Astrocyte (in vitro differentiated cells and primary cell): ENCODE measurements around the gene PEX3. TPM values are rescaled to one million over a fixed set of nuclear protein-coding genes. Genes with fewer than 3 reads are reported as not detected.

ENCODE experiments used
- DNase-seq: peaks from one replicate; pipeline ENCODE4 v3.0.0-alpha.2; 2010; ENCODE audit warnings: low read depth
- FAIRE-seq: peaks from 2 replicates; lab custom pipeline; 2011; peaks lifted over from hg19 to GRCh38; lab: Jason Lieb, UNC
- H2AFZ ChIP-seq: 2 replicates; pipeline ENCODE4 v1.6.0; 2012; ENCODE audit warnings: low read depth, low read length, inconsistent platforms
- H3K27ac ChIP-seq: 2 replicates; pipeline ENCODE4 v1.5.1; 2011; ENCODE audit warnings: low read depth, low read length, inconsistent platforms
- H3K27me3 ChIP-seq: 2 replicates; pipeline ENCODE4 v1.6.0; 2011; ENCODE audit warnings: low read length, inconsistent platforms; ENCODE audit not compliant: insufficient read depth
- H3K36me3 ChIP-seq: 2 replicates; pipeline ENCODE4 v1.5.1; 2011; ENCODE audit warnings: low read length, inconsistent platforms; ENCODE audit not compliant: insufficient read depth
- H3K4me1 ChIP-seq: 2 replicates; pipeline ENCODE4 v1.5.1; 2011; ENCODE audit warnings: low read length, inconsistent platforms; ENCODE audit not compliant: insufficient read depth
- H3K4me2 ChIP-seq: 2 replicates; pipeline ENCODE4 v1.6.0; 2012; ENCODE audit warnings: low read length, inconsistent platforms
- H3K4me3 ChIP-seq: 2 replicates; pipeline ENCODE4 v1.5.1; 2011; ENCODE audit warnings: low read depth, mild to moderate bottlenecking, low read length, inconsistent platforms; ENCODE audit not compliant: insufficient read depth
- H3K79me2 ChIP-seq: 2 replicates; pipeline ENCODE4 v1.6.0; 2012; ENCODE audit warnings: mild to moderate bottlenecking, low read length, inconsistent platforms; ENCODE audit not compliant: insufficient read depth
- H3K9ac ChIP-seq: 2 replicates; pipeline ENCODE4 v1.6.0; 2012; ENCODE audit warnings: mild to moderate bottlenecking, low read length, inconsistent platforms
- H3K9me3 ChIP-seq: 2 replicates; pipeline ENCODE4 v1.5.1; 2012; ENCODE audit warnings: low read depth, mild to moderate bottlenecking, low read length, inconsistent platforms; ENCODE audit not compliant: insufficient read depth
- H4K20me1 ChIP-seq: 2 replicates; pipeline ENCODE4 v1.6.0; 2012; ENCODE audit warnings: low read length, inconsistent platforms; ENCODE audit not compliant: insufficient read depth
- H3K27ac Mint-ChIP-seq: one replicate; pipeline ENCODE4 v1.8.0; 2021; ENCODE audit warnings: mild to moderate bottlenecking, mixed read lengths; ENCODE audit not compliant: unreplicated experiment
- H3K27me3 Mint-ChIP-seq: one replicate; pipeline ENCODE4 v1.8.0; 2021; ENCODE audit warnings: low read depth, mixed read lengths; ENCODE audit not compliant: unreplicated experiment
- H3K36me3 Mint-ChIP-seq: one replicate; pipeline ENCODE4 v1.8.0; 2021; ENCODE audit warnings: low read depth, mixed read lengths; ENCODE audit not compliant: unreplicated experiment
- H3K4me1 Mint-ChIP-seq: one replicate; pipeline ENCODE4 v1.8.0; 2021; ENCODE audit warnings: low read depth, mixed read lengths; ENCODE audit not compliant: unreplicated experiment
- H3K4me3 Mint-ChIP-seq: one replicate; pipeline ENCODE4 v1.8.0; 2021; ENCODE audit warnings: mild to moderate bottlenecking, moderate library complexity, mixed read lengths; ENCODE audit not compliant: unreplicated experiment
- H3K9me3 Mint-ChIP-seq: one replicate; pipeline ENCODE4 v1.8.0; 2021; ENCODE audit warnings: mild to moderate bottlenecking, mixed read lengths; ENCODE audit not compliant: unreplicated experiment
- EZH2 ChIP-seq: IDR thresholded peaks from 2 replicates; pipeline ENCODE4 v1.6.1; 2012; ENCODE audit warnings: mild to moderate bottlenecking, low read length, inconsistent platforms; ENCODE audit not compliant: insufficient read depth
- total RNA-seq: library from RNA; stranded (reverse); gene quantifications from 2 replicates; pipeline ENCODE4 v1.2.1, GENCODE V29; 2021
- TF ChIP-seq, protein P1 (sequence below): IDR thresholded peaks from 2 replicates; pipeline ENCODE4 v1.5.1; 2011; ENCODE audit warnings: low read depth, mild to moderate bottlenecking, inconsistent platforms, low read length, moderate library complexity; ENCODE audit not compliant: insufficient read depth

The PEX3 gene
- total RNA-seq, 1 donor from 2014 or later, result 14.2 TPM

DNA sequence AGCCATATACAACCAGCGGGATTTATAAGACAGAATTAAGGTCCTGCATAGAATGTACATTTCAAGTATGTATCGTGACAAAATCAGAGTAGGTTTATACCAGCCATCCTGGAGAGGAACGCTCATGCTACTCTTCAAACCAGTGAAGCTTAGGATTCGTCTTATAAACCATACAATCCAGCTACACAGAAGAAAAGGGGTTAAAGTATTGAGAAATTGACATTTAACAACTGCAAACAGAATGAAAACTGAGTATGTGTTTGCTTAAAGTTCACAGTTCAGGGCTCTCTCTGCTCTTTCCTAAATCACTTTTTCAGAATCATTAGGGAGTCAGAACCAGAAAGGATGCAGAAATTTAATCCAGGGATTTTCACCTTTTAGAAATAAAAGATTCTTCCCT lies 18.0 kb upstream of the PEX3 start:
- H3K9me3 Mint-ChIP-seq, result no peaks in the 10 kb centered on the region
- H2AFZ ChIP-seq, result no peak overlapping the region
- FAIRE-seq (no peak), DNase-seq (no peak)
- no peak for TF ChIP-seq EZH2
- TF ChIP-seq, protein P1, sequence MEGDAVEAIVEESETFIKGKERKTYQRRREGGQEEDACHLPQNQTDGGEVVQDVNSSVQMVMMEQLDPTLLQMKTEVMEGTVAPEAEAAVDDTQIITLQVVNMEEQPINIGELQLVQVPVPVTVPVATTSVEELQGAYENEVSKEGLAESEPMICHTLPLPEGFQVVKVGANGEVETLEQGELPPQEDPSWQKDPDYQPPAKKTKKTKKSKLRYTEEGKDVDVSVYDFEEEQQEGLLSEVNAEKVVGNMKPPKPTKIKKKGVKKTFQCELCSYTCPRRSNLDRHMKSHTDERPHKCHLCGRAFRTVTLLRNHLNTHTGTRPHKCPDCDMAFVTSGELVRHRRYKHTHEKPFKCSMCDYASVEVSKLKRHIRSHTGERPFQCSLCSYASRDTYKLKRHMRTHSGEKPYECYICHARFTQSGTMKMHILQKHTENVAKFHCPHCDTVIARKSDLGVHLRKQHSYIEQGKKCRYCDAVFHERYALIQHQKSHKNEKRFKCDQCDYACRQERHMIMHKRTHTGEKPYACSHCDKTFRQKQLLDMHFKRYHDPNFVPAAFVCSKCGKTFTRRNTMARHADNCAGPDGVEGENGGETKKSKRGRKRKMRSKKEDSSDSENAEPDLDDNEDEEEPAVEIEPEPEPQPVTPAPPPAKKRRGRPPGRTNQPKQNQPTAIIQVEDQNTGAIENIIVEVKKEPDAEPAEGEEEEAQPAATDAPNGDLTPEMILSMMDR, result no peak
- no peak overlapping the region for H3K4me2 ChIP-seq
- no peaks in the 10 kb centered on the region for H3K27me3 Mint-ChIP-seq
- H3K4me3 ChIP-seq, result no peak overlapping the region
- H4K20me1 ChIP-seq, result no peaks in the 10 kb centered on the region
- no peak overlapping the region for H3K27ac ChIP-seq
- H3K79me2 ChIP-seq, result no peaks in the 10 kb centered on the region
- no peaks in the 10 kb centered on the region for H3K4me1 Mint-ChIP-seq
- peaks cover 4% of the 10 kb centered on the region for H3K36me3 ChIP-seq
- no peak overlapping the region for H3K9ac ChIP-seq
- H3K27me3 ChIP-seq, result no peaks in the 10 kb centered on the region
- no peak overlapping the region for H3K27ac Mint-ChIP-seq
- H3K4me3 Mint-ChIP-seq, result no peak overlapping the region
- H3K4me1 ChIP-seq, result no peaks in the 10 kb centered on the region
- H3K36me3 Mint-ChIP-seq, result no peaks in the 10 kb centered on the region
- no peaks in the 10 kb centered on the region for H3K9me3 ChIP-seq

DNA sequence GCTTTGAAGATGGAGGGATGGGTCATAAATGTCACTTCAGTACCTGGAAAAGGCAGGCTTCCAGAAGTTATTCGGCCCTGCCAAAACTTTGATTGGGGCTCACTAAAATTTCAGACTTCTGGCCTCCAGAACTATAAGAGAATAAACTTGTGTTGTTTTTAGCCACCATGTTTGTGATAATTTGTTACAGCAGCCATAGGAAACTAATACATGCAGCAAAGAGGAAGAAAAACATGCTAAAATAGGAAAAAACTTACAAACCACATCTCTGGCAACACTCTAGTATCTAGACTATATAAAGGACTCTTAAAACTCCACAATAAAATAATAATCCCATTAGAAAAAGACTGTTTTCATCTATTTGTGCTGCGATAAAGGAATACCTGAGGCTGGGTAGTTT lies 9.6 kb upstream of the PEX3 start:
- FAIRE-seq, result no peak
- Histone ChIP-seq H3K4me1 (peaks cover 7% of the 10 kb centered on the region), H3K27ac (no peak overlapping the region), H3K9ac (no peak overlapping the region), H3K36me3 (peaks cover 8% of the 10 kb centered on the region), H3K9me3 (no peaks in the 10 kb centered on the region), H3K27me3 (no peaks in the 10 kb centered on the region), H3K79me2 (peaks cover 3% of the 10 kb centered on the region), H3K4me3 (no peak overlapping the region), H4K20me1 (no peaks in the 10 kb centered on the region), H3K4me2 (no peak overlapping the region), H2AFZ (no peak overlapping the region)
- Mint-ChIP-seq H3K27me3 (no peaks in the 10 kb centered on the region), H3K4me1 (no peaks in the 10 kb centered on the region), H3K4me3 (no peak overlapping the region), H3K27ac (no peak overlapping the region), H3K9me3 (no peaks in the 10 kb centered on the region), H3K36me3 (peaks cover 3% of the 10 kb centered on the region)
- TF ChIP-seq, protein P1, result no peak
- TF ChIP-seq EZH2, result no peak
- no peak for DNase-seq

DNA sequence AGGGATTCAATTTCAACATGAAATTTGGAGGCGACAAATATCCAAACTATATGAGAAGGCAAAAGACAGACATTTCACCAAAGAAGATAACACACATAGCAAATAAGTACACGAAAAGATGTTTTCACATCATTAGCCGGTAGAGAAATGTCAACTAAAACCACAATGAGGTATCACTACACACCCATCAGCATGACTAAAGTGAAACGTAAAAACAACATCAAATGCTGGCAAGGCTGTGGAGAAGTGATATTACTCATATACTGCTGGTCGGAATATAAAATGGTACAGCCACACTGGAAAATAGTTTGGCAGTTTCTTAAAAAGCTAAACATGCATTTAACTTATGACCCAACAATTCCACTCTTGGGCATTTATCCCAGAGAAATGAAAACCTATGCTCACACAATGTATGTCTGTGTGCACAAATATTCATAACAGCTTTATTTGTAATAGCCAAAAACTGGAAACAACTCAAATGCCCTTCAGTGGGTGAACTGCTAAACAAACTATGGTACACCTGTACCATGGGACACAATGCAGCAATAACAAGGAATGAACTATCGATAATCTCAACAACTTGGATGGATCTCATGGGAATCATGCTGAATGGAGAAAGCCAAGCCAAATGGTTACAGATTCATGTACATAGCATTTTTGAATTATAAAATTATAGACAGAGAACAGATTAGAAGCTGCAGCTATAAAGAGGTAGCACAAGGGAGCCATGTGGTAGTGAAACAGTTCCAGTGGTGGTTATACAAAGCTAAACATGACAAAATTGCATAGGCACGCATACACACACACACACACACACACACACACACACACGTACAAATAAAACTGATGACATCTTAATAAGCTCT lies 8.7 kb upstream of the PEX3 start:
- no peaks in the 10 kb centered on the region for H3K27me3 ChIP-seq
- Mint-ChIP-seq H3K4me1 (no peaks in the 10 kb centered on the region), H3K27ac (no peak overlapping the region), H3K27me3 (no peaks in the 10 kb centered on the region), H3K36me3 (peaks cover 3% of the 10 kb centered on the region), H3K4me3 (no peak overlapping the region), H3K9me3 (no peaks in the 10 kb centered on the region)
- H3K9ac ChIP-seq, result no peak overlapping the region
- peaks cover 6% of the 10 kb centered on the region for H3K79me2 ChIP-seq
- no peak for TF ChIP-seq EZH2
- TF ChIP-seq, protein P1, result no peak
- no peaks in the 10 kb centered on the region for H4K20me1 ChIP-seq
- FAIRE-seq (no peak), DNase-seq (peak; percentile 80)
- no peak overlapping the region for H3K4me2 ChIP-seq
- no peaks in the 10 kb centered on the region for H3K9me3 ChIP-seq
- peaks cover 4% of the 10 kb centered on the region for H3K36me3 ChIP-seq
- H3K27ac ChIP-seq, result no peak overlapping the region
- H2AFZ ChIP-seq, result no peak overlapping the region
- H3K4me3 ChIP-seq, result no peak overlapping the region
- H3K4me1 ChIP-seq, result peaks cover 7% of the 10 kb centered on the region
